C4-2B (cell line): ENCODE measurements around the gene SLC35F2.

Experiments
- ZFX ChIP-seq: fragments of 450-650 bp; IDR thresholded peaks from 2 replicates; pipeline ENCODE4 v1.6.1; 2017
- TF ChIP-seq, protein P1 (sequence below): fragments of 450-650 bp; conservative IDR thresholded peaks from 2 replicates; pipeline ENCODE4 v1.5.1; 2017; ENCODE audit warnings: mild to moderate bottlenecking

DNA sequence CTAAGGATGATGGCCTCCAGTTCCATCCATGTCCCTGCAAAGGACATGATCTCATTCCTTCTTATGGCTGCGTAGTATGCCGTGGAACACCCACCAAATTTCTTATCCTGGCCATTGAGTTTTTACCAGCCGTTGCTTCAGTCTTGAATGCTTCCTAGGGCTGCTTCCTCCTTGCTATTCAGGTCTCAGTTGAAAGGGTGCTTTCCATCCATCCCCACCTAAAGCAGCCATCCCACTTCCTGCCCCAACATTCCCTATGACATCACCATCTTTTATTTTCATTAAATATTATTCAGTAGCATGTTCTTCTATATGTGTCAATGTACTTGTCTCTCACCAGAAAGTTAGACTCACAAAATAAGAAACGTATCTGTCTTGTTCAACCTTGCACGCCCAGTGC, 106.1 kb downstream of the SLC35F2 start:
- TF ChIP-seq, protein P1, sequence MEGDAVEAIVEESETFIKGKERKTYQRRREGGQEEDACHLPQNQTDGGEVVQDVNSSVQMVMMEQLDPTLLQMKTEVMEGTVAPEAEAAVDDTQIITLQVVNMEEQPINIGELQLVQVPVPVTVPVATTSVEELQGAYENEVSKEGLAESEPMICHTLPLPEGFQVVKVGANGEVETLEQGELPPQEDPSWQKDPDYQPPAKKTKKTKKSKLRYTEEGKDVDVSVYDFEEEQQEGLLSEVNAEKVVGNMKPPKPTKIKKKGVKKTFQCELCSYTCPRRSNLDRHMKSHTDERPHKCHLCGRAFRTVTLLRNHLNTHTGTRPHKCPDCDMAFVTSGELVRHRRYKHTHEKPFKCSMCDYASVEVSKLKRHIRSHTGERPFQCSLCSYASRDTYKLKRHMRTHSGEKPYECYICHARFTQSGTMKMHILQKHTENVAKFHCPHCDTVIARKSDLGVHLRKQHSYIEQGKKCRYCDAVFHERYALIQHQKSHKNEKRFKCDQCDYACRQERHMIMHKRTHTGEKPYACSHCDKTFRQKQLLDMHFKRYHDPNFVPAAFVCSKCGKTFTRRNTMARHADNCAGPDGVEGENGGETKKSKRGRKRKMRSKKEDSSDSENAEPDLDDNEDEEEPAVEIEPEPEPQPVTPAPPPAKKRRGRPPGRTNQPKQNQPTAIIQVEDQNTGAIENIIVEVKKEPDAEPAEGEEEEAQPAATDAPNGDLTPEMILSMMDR: no peak
- no peak for TF ChIP-seq ZFX
